Measurements from ENCODE around the gene CA11.
A peak's percentile ranks its signal among the peaks of the same experiment; 100 is the strongest.
"Not testable (repeated sequence)": the region's sequence is repeated elsewhere in the genome, so short reads cannot be mapped to it uniquely, and the experiment has no call there.

CA11 gene

GRCh38 chr19:48669903-48670668 is 24.1 kb upstream of the CA11 start:
- no peak for DNase-seq (ENCODE audit: low read depth in 2 of 2, low spot score in 1 of 2)

- DNase-seq (ENCODE audit: low read depth in 2 of 2, low spot score in 1 of 2): no peak
These were observed 22.8 kb upstream of the CA11 start for GRCh38 chr19:48668761-48669160.

DNA sequence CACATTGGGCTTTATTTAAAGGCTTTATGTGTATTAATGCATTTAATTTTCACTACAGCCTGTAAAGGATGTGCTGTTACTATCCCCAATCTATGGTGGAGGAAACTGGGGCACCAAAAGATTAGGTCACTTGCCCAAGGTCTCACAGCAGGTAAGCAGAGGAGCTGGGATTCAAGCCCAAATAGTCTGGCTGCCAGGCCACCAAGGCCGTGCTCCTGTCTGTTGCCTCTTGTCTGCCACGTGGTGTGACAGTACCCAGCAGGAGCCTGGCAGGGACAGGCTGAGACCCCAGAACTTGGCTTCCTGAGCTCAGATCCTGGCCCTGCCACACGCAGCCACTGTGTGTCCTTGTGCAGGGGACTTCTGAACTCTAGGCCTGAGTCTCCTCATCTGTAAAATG is 22.3 kb upstream of the CA11 start:
- DNase-seq (ENCODE audit: low read depth in 2 of 2, low spot score in 1 of 2): no peak

DNA sequence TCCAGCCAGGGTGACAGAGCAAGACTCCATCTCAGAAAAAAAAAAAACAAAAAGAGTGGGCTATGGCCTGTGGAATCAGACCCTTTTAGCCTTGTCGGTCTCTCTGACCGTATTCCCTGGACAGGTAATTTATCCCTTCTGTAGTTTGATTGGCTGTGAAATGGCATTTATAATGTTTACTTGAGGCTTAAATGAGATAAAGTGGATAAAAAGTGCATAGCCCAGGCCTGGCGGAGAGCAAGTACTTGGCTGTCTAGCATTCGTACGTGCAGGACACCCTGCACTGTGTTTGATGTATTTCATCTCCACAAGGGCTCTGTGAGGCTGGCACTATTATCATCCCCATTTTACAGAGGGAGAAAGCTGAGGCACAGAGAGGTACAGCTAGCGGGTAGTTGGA is 19.8 kb upstream of the CA11 start:
- no peak for DNase-seq (ENCODE audit: low read depth in 2 of 2, low spot score in 1 of 2)

DNA sequence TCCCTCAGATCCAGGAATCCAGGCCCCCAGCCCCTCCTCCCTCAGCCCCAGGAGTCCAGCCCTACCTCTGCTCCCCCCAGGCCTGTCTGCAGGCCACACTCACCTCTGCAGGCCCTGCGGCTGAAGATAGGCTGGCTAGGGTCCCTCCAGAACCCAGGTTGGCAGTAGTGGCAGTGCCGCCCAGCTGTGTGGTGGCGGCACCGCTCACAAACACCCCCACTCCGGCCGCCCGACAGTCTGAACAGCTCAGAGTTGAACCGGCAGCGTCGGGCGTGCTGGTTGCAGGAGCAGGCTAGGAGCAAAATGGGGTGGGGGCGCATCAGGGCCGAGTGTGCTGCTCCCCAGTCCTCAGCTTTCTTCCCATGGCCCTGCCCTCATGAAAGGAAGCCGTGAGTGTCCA is 18.5 kb upstream of the CA11 start:
- no peak for DNase-seq (ENCODE audit: low read depth in 2 of 2, low spot score in 1 of 2)

- no peak for DNase-seq (ENCODE audit: low read depth in 2 of 2, low spot score in 1 of 2)
These were observed 17.7 kb upstream of the CA11 start for GRCh38 chr19:48663667-48664066.

DNA sequence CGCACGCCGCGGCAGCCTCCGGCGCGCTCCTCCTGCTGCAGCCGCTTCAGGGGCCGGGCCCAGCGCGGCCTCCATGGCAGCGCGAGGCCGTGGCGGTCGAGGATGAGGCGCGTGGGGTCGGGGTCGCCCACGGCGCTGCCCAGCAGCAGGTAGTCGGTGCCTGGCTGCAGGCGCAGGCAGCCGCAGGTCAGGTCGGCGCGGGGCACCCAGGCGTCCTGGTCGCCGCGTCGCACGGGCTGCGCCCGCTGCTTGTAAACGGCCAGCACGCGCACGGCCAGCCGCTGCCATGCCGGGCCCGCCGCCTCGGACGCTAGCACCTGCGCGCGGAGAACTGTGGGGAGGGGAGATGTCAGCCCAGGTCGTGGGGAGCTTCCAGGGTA is 15.7 kb upstream of the CA11 start:
- no peak for DNase-seq (ENCODE audit: low read depth in 2 of 2, low spot score in 1 of 2)

- peak; percentile 55 to 59 for DNase-seq (ENCODE audit: low read depth in 2 of 2, low spot score in 1 of 2)
These were observed 15.1 kb upstream of the CA11 start for GRCh38 chr19:48660852-48661710.

GRCh38 chr19:48659768-48660167 is 13.8 kb upstream of the CA11 start:
- no peak for DNase-seq (ENCODE audit: low read depth in 2 of 2, low spot score in 1 of 2)

- DNase-seq (ENCODE audit: low read depth in 2 of 2, low spot score in 1 of 2): no peak
These were observed 12.5 kb upstream of the CA11 start for GRCh38 chr19:48658483-48658882.

- DNase-seq (ENCODE audit: low read depth in 2 of 2, low spot score in 1 of 2): not testable (repeated sequence)
These were observed 11.8 kb upstream of the CA11 start for GRCh38 chr19:48657828-48658227.

- DNase-seq (ENCODE audit: low read depth in 2 of 2, low spot score in 1 of 2): no peak
These were observed 11.0 kb upstream of the CA11 start for GRCh38 chr19:48656840-48657474.

DNA sequence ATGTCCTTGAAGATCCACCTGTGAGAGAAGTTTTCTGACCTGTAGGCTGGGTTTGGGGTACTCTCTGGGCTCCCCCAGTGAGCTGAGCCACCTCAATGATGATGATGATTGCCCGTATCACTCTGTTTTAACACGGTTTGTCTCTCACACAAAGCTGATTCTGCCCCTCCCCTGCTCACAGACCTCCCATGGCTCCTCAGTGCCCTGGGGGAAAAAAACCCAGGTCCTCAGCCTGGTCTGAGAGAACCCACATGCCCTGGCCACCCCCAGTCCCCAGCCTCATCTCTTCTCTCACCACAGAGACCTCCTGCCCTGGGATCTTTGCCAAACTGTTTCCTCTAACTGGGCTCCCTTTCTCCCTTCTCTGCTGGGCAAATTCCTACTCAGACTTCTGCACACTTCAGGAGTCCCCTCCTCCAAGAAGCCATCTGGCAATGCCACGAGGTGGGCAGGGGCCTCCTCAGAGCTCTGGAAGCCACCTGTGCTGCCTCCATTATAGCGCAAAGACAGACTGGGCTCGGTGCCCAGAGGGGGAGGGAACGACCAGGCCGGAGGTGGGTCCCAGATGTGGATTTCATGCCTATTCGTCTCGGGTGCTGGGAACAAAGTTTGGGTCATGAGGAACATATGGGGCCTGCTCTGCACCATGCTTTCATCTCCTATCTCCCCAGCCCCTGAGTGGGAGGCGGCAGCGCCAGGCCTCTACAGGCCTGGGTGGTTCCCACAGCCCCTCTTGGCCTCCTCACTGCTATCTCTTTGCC is 8.5 kb upstream of the CA11 start:
- DNase-seq (ENCODE audit: low read depth in 2 of 2, low spot score in 1 of 2): no peak

DNA sequence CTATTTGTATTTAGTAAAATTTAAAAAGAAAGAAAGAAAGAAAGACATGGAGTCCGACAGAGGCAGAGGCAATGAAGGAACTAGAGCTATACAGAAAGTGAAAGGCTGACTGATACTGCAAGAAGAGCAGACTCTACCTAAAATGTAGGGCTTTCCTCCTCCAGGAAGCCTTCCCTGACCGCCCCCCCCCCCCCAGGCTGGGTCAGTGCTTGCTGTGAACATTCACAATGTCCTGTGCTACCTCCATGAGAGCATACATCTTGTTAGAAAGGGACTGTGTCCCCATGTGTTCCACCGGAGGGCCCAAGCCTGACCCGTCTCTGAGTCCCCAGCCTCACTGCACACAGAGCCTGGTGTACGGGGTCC is 5.7 kb upstream of the CA11 start:
- no peak for DNase-seq (ENCODE audit: low read depth in 2 of 2, low spot score in 1 of 2)

GRCh38 chr19:48650974-48651682 is 5.1 kb upstream of the CA11 start:
- DNase-seq (ENCODE audit: low read depth in 2 of 2, low spot score in 1 of 2): no peak

GRCh38 chr19:48648134-48648533 is 2.1 kb upstream of the CA11 start:
- DNase-seq (ENCODE audit: low read depth in 2 of 2, low spot score in 1 of 2): no peak

- no peak for DNase-seq (ENCODE audit: low read depth in 2 of 2, low spot score in 1 of 2)
These were observed 782 bp upstream of the CA11 start for GRCh38 chr19:48646722-48647216.

DNA sequence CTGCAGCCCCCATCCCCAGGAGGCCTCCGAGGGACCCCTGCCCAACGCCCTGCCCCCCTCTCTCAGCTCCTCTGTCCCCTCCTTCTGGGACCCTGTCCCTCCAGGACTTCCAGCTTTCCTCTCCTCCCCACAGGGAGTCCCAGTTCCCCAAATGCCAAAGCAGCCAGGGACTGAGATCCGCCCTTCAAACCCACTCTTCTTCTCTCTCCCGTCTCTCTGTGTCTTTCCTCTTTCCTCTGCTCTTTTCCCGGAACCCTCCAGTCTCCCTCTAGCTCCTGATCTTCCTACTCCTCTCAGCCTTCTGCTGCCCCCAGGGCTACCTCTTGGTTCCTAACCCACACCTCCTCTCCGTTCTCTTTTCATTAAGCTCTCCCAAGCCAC is 377 bp downstream of the CA11 start:
- no peak for DNase-seq (ENCODE audit: low read depth in 2 of 2, low spot score in 1 of 2)

GRCh38 chr19:48644839-48645619 is 958 bp downstream of the CA11 start:
- peak in 1 of 2 donors; percentile 58 for DNase-seq (ENCODE audit: low read depth in 2 of 2, low spot score in 1 of 2)

DNA sequence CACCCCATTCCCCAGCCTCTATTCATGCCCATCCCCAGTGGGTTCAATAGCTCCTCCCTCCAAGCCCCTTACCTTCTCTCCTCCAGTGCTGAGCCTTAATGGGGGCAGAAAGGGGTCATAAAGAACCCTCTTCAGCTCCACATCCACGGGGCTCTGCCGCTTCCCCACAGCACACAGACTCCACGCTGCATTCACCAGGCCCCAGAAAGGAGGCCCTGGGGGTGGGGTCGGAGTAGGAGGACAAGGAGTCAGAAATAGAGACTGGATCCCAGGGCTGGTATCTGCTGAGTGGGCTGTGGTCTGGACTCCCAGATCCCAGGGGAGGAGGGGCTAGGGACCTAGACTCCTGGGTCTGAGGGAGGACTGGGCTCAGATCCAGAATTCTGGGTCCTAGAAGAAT is 1.6 kb downstream of the CA11 start:
- no peak for DNase-seq (ENCODE audit: low read depth in 2 of 2, low spot score in 1 of 2)

All from stimulated activated CD8-positive, alpha-beta memory T cell treated with anti-CD3 and anti-CD28 coated beads, Interleukin-4, amount 100 ng/mL, for 1 hour (primary cell).